Measurements from ENCODE around the gene ANAPC2. TPM values are rescaled to one million over a fixed set of nuclear protein-coding genes. Genes with fewer than 3 reads are reported as not detected.

The ANAPC2 gene
- total RNA-seq, 4 donors from 2014 or later = 37.7 to 118 (median 78.7) TPM

GRCh38 chr9:137167747-137168572 lies 20.4 kb downstream of the ANAPC2 start:
- peak in 2 of 3 donors; percentile 66 to 84 for DNase-seq
- Histone ChIP-seq H3K4me3 (peak overlapping the region; percentile 2 to 58 (median 48)), H3K9me3 (peaks cover 0 to 3% (median 0%) of the 10 kb centered on the region in 4 donors), H3K27ac (no peak overlapping the region), H3K27me3 (peaks cover 0 to 75% of the 10 kb centered on the region in 2 donors), H3K4me1 (peaks cover 6 to 40% (median 20%) of the 10 kb centered on the region in 4 donors), H3K36me3 (no peaks in the 10 kb centered on the region)
- TF ChIP-seq CTCF (IDR thresholded peaks at IDR 0.05) = no peak
- TF ChIP-seq POLR2A (IDR thresholded peaks at IDR 0.05) = no peak

GRCh38 chr9:137167277-137167746 lies 21.0 kb downstream of the ANAPC2 start:
- Histone ChIP-seq H3K4me1 (peaks cover 6 to 46% (median 23%) of the 10 kb centered on the region in 4 donors), H3K9me3 (peaks cover 0 to 3% (median 0%) of the 10 kb centered on the region in 4 donors), H3K36me3 (no peaks in the 10 kb centered on the region), H3K27me3 (peaks cover 0 to 80% of the 10 kb centered on the region in 2 donors), H3K4me3 (peak overlapping the region in 2 of 4 donors; percentile 55 to 58), H3K27ac (no peak overlapping the region)
- DNase-seq = no peak
- no peak for TF ChIP-seq POLR2A (IDR thresholded peaks at IDR 0.05)
- no peak for TF ChIP-seq CTCF (IDR thresholded peaks at IDR 0.05)

- DNase-seq = no peak
- TF ChIP-seq CTCF (IDR thresholded peaks at IDR 0.05) = no peak
- H3K4me1 ChIP-seq = peaks cover 6 to 53% (median 26%) of the 10 kb centered on the region in 4 donors
- no peaks in the 10 kb centered on the region for H3K36me3 ChIP-seq
- H3K27ac ChIP-seq = no peak overlapping the region
- H3K27me3 ChIP-seq = peaks cover 0 to 87% of the 10 kb centered on the region in 2 donors
- H3K9me3 ChIP-seq = peaks cover 0 to 3% (median 0%) of the 10 kb centered on the region in 4 donors
- H3K4me3 ChIP-seq = no peak overlapping the region
Measured at GRCh38 chr9:137166380-137167229, 21.8 kb downstream of the ANAPC2 start.

GRCh38 chr9:137165250-137165836 lies 23.0 kb downstream of the ANAPC2 start:
- Histone ChIP-seq H3K36me3 (no peaks in the 10 kb centered on the region), H3K27me3 (peaks cover 0 to 89% of the 10 kb centered on the region in 2 donors), H3K9me3 (peaks cover 0 to 3% (median 0%) of the 10 kb centered on the region in 4 donors), H3K4me1 (peaks cover 6 to 57% (median 26%) of the 10 kb centered on the region in 4 donors), H3K4me3 (no peak overlapping the region), H3K27ac (no peak overlapping the region)
- no peak for DNase-seq
- no peak for TF ChIP-seq CTCF (IDR thresholded peaks at IDR 0.05)
- no peak for TF ChIP-seq POLR2A (IDR thresholded peaks at IDR 0.05)
